GM12878 (cell line): Measurements from ENCODE around the gene HSBP1L1. TPM values are rescaled to one million over a fixed set of nuclear protein-coding genes. Genes with fewer than 3 reads are reported as not detected.
A peak's percentile ranks its signal among the peaks of the same experiment; 100 is the strongest.

Source experiments
- ATAC-seq: fragments of 200-7000 bp; cut with Tn5 transposase; 3 replicates; pipeline ENCODE4 v1.9.1; 2020; ENCODE audit warnings: mild to moderate bottlenecking, moderate library complexity
- BruUV-seq: library from RNA; stranded (reverse); fragments of 400-500 nt; replicated peaks from 2 replicates; lab custom pipeline; 2021; lab: Mats Ljungman, UMichigan
- CTCF ChIA-PET: fragments of 300-600 bp; sonication (Branson Sonifier 250); formaldehyde crosslinking; extraction: SDS; loops from one replicate; lab custom pipeline; 2021; ENCODE audit warnings: inconsistent platforms; lab: Yijun Ruan, JAX
- POLR2A ChIA-PET: fragments of 350-600 bp; formaldehyde crosslinking; extraction: SDS; loops from one replicate; lab custom pipeline; 2021; ENCODE audit warnings: inconsistent platforms; lab: Charles Lee
- RAD21 ChIA-PET: fragments of 300-600 bp; sonication (Branson Sonifier 250); formaldehyde crosslinking; loops from one replicate; lab custom pipeline; 2023; ENCODE audit warnings: antibody characterized with exemption; ENCODE audit not compliant: unreplicated experiment; lab: Charles Lee
- SMC1A ChIA-PET: fragments of 300-600 bp; sonication (Branson Sonifier 250); formaldehyde crosslinking; loops from one replicate; lab custom pipeline; 2023; ENCODE audit not compliant: unreplicated experiment, uncharacterized antibody; lab: Charles Lee
- DNase-seq: peaks from one replicate; pipeline ENCODE4 v3.0.0-alpha.2; 2011; ENCODE audit warnings: low read depth, low spot score
- FAIRE-seq: peaks from 3 replicates; lab custom pipeline; 2011; peaks lifted over from hg19 to GRCh38; lab: Jason Lieb, UNC
- H2AFZ ChIP-seq: 2 replicates; pipeline ENCODE4 v1.6.0; 2011; ENCODE audit warnings: low read depth, low read length, control low read depth; ENCODE audit not compliant: control insufficient read depth
- H3K27ac ChIP-seq: 2 replicates; pipeline ENCODE4 v1.5.1; 2011; ENCODE audit warnings: control low read depth; ENCODE audit not compliant: control insufficient read depth, insufficient read depth
- H3K27me3 ChIP-seq, 2 experiments: replicated peaks in 1 of 2; 2 replicates each; pipeline versions ENCODE4 v1.6.0 to v1.6.1; 2011; ENCODE audit warnings: low read length in 1 of 2; ENCODE audit not compliant: control insufficient read depth in 2 of 2, insufficient read depth in 2 of 2
- H3K36me3 ChIP-seq, 2 experiments: 2 replicates each; pipeline ENCODE4 v1.5.1; 2011; ENCODE audit warnings: low read length in 1 of 2; ENCODE audit not compliant: control insufficient read depth in 2 of 2, insufficient read depth in 2 of 2
- H3K4me1 ChIP-seq: 2 replicates; pipeline ENCODE4 v1.6.1; 2011; ENCODE audit warnings: mild to moderate bottlenecking, low read length, moderate library complexity, mixed read lengths; ENCODE audit not compliant: control insufficient read depth, insufficient read depth
- H3K4me2 ChIP-seq: 2 replicates; pipeline ENCODE4 v1.6.0; 2011; ENCODE audit warnings: control low read depth; ENCODE audit not compliant: control insufficient read depth, insufficient read depth
- H3K4me3 ChIP-seq: fragments of 200-600 bp; sonication (generic); 2 replicates; pipeline ENCODE4 v1.5.1; 2016
- H3K79me2 ChIP-seq: 2 replicates; pipeline ENCODE4 v1.6.0; 2011; ENCODE audit warnings: low read length; ENCODE audit not compliant: control insufficient read depth, insufficient read depth
- H3K9ac ChIP-seq: 2 replicates; pipeline ENCODE4 v1.8.0; 2011; ENCODE audit warnings: low read length, control low read depth, mixed read lengths; ENCODE audit not compliant: control insufficient read depth, insufficient read depth
- H3K9me3 ChIP-seq: replicated peaks from 3 replicates; pipeline ENCODE4 v1.5.1; 2011; ENCODE audit warnings: mild to moderate bottlenecking, low read length; ENCODE audit not compliant: control insufficient read depth, insufficient read depth
- H4K20me1 ChIP-seq: 2 replicates; pipeline ENCODE4 v1.6.0; 2011; ENCODE audit not compliant: control insufficient read depth, insufficient read depth
- NR2C2 ChIP-seq: IDR thresholded peaks from 2 replicates; pipeline ENCODE4 v1.6.1; 2011; ENCODE audit warnings: borderline replicate concordance, low read depth; ENCODE audit not compliant: control insufficient read depth, insufficient read length
- WGBS: methylation state at CpG from one replicate; pipeline ENCODE4 v1.1.6; 2016; ENCODE audit warnings: low lambda C conversion rate; ENCODE audit not compliant: insufficient replicate concordance, insufficient coverage; ENCODE audit errors: missing lambda C conversion rate; 5-methylcytosine and 5-hydroxymethylcytosine counted together
- in situ Hi-C: fragments of 300-500 bp; cut with MboI; formaldehyde crosslinking; loops from 9 replicates; pipeline ENCODE4 v1.14.3; 2018; ENCODE audit warnings: mixed read lengths
- intact Hi-C: fragments of 100-400 bp; cut with micrococcal nuclease; formaldehyde crosslinking; loops from one replicate; pipeline ENCODE4 v1.14.2; 2022; ENCODE audit not compliant: unreplicated experiment
- polyA plus RNA-seq, 11 experiments: library from polyadenylated mRNA; depleted of rRNA in 4 of 11; unstranded in 6 of 11; stranded (reverse) in 5 of 11; fragments of >200 nt; fragmentation: Nextera tagmentation in 4 of 11; fragmentation: Illumina TruSeq in 1 of 11; extraction: Ambion mirVana in 4 of 11; extraction: Trizol in 1 of 11; gene quantifications; 1 replicate in 1 of 11; 2 replicates in 10 of 11; pipeline versions ENCODE4 v1.2.1 to v1.2.3, GENCODE V29; 2011 to 2016; ENCODE audit warnings: inconsistent platforms in 2 of 11, missing spikeins in 2 of 11, low read depth in 1 of 11
- total RNA-seq, 4 experiments: library from RNA; depleted of rRNA in 3 of 4; stranded (reverse); fragments of >200 nt in 3 of 4; fragmentation: Illumina TruSeq in 1 of 4; extraction: Trizol in 1 of 4; gene quantifications; 2 replicates each; pipeline versions ENCODE4 v1.2.1 to v1.2.3, GENCODE V29; 2013 to 2021
- TF ChIP-seq, protein P1 (sequence below): fragments of 150-350 bp; IDR thresholded peaks from 2 replicates; pipeline ENCODE4 v1.6.1; 2014; ENCODE audit warnings: mild to moderate bottlenecking, low read depth, low read length

The HSBP1L1 gene
- total and polyA plus RNA-seq, 10 of the 15 experiments (the other 5 are each of a cell fraction or from before 2014, with no cell fraction given), result 0.97 to 14.0 (median 6.9) TPM; not detected in 1

DNA sequence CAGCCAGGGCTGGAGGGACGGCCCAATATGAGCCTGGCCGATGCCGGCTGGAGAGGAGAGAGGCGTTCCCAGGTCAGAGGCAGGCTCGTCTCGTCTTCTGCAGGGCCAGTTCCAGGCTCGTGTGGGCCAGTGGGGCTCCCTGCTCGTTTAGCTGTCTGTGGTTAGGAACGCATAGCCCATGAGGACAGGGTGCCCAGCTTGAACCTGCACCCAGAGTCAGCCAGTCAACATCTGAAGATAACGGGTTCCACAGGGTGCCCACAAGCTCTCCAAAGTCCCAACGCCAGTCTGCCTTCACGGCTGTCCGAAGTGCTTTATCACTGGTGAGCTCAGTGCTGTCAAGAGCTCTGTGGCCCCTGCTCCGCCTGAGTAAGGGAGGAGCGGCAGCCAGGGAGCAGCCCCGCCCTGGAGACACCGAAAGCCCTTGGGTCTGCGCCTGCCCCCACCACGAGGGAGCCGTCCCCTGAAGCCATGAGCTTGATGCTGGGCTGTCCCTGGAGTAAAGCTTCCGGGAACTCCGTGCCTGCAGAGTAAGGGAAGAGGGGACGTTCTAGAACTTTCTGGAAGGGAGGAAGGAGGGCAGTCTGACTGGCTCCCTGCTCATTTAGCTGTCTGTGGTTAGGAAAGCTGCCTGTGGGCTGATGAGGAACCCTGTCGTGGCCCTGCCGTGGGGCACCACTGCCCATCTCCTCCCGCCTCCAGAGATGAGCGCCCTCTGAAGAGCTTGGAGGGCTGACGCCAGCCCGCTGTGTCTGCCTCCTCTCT, 2.7 kb upstream of the HSBP1L1 start:
- Histone ChIP-seq H3K27me3 (no peaks in the 10 kb centered on the region), H3K4me3 (no peak overlapping the region), H3K4me1 (peaks cover 25% of the 10 kb centered on the region), H4K20me1 (no peaks in the 10 kb centered on the region), H3K9me3 (no peaks in the 10 kb centered on the region), H3K79me2 (no peaks in the 10 kb centered on the region; the same call in 1 of the 2 replicates), H3K27ac (no peak overlapping the region), H3K36me3 (no peaks in the 10 kb centered on the region), H3K9ac (no peak overlapping the region), H3K4me2 (no peak overlapping the region), H2AFZ (no peak overlapping the region)
- intact Hi-C loops, result loop anchor here (2.0 to 5.0 kb wide), 3 partner anchors 146 to 281 kb away; partner anchors contain the start of gene ADNP2
- TF ChIP-seq, protein P1, sequence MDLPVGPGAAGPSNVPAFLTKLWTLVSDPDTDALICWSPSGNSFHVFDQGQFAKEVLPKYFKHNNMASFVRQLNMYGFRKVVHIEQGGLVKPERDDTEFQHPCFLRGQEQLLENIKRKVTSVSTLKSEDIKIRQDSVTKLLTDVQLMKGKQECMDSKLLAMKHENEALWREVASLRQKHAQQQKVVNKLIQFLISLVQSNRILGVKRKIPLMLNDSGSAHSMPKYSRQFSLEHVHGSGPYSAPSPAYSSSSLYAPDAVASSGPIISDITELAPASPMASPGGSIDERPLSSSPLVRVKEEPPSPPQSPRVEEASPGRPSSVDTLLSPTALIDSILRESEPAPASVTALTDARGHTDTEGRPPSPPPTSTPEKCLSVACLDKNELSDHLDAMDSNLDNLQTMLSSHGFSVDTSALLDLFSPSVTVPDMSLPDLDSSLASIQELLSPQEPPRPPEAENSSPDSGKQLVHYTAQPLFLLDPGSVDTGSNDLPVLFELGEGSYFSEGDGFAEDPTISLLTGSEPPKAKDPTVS, result peak; percentile 72; the same call in 1 of the 2 replicates
- TF ChIP-seq NR2C2, result no peak
- no peak for FAIRE-seq
- ATAC-seq, result no peak
- 92% methylated on average over 29 of the region's 29 CpGs for WGBS
- ChIA-PET RAD21 (interaction anchor here (0.7 to 1.1 kb wide), 3 partner anchors 10 to 72 kb away, joined by 3 to 4 read pairs (median 3); partner anchors contain the start of genes RBFA and SLC66A2), SMC1A (interaction anchor here (0.9 to 2.5 kb wide), 3 partner anchors 26 to 56 kb away, joined by 3 to 13 read pairs (median 3); partner anchors contain the start of gene TXNL4A), CTCF (interaction anchor here (0.6 to 2.5 kb wide), 5 partner anchors 8 to 197 kb away, joined by 3 to 7 read pairs (median 4); no protein-coding TSS in a partner anchor), POLR2A (interaction anchor here (0.5 to 1.9 kb wide), 4 partner anchors 10 to 265 kb away, joined by 3 to 8 read pairs (median 4); partner anchors contain the start of gene SLC66A2)
- BruUV-seq, result no TSS peak
- in situ Hi-C loops, result no loop called here
- DNase-seq, result no peak
